GM21360 (cell line): ENCODE data around the gene DDX43.
"Not testable (repeated sequence)": the region's sequence is repeated elsewhere in the genome, so short reads cannot be mapped to it uniquely, and the experiment has no call there.

Experiments used
- ATAC-seq: cut with Tn5 transposase; IDR thresholded peaks from one replicate; pipeline ENCODE4 v1.9.1; 2021; ENCODE audit warnings: mild to moderate bottlenecking, moderate library complexity; ENCODE audit not compliant: unreplicated experiment

Gene DDX43

DNA sequence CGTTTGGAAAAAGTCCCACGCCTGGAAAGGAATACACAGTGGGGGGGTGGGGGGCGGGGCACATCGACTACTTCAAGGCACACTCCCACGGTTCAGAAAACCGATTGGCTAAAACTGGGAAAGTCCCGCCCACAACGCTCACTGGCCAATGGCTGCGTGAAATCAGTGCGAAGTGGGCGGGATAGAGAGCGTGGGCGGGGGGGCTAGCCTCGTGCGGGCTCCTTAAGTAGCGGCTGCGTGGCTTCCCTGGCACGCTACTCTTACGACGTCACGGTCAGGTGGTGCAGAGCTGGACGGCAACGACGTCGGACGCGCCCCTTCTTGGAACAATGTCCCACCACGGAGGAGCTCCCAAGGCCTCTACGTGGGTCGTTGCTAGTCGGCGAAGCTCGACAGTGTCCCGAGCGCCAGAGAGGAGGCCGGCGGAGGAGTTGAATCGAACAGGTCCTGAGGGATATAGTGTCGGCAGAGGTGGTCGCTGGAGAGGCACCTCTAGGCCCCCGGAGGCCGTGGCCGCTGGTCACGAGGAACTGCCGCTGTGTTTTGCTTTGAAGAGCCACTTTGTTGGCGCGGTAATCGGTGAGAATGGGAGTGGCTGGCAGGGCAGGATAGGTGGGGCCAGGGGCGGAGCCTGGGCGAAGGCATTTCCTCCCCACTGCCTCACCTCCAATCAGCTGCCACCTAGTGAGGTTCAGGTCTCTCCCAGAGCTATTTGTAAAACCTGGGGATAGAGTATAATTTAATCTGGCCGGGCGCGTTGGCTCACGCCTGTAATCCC is at the start of gene DDX43:
DDX43 (plus strand) TSS at position 252 of the 778 bp plus-strand sequence; CDS start at position 330, 78 bp downstream.
- ATAC-seq: no peak

DNA sequence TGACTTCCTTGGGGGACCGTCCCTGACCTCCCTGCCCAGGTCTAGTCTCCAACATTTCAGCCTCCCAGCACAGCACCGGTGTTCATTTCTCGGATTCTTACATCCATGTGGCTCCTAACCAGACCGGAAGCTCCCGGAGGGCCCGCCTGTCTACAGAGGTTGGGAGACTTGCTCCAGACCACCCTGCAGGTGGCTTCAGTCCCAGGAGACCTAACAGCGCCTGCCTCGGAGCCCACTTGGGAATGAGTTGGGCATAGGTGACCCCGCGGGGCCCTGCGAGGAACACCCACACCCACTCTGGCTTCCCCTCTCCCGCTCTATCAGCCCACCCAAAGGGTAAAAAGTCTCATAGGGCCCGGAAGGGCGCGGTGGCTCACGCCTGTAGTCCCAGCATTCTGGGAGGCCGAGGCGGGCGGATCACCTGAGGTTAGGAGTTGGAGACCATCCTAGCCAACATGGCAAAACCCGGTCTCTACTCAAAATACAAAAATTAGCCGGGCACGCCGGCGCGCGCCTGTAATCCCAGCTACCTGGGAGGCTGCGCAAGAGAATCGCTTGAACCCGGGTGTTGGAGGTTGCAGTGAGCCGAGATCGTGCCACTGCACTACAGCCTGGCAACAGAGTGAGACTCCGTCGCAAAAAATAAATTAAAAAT is 46.0 kb upstream of the DDX43 start:
- no peak for ATAC-seq

DNA sequence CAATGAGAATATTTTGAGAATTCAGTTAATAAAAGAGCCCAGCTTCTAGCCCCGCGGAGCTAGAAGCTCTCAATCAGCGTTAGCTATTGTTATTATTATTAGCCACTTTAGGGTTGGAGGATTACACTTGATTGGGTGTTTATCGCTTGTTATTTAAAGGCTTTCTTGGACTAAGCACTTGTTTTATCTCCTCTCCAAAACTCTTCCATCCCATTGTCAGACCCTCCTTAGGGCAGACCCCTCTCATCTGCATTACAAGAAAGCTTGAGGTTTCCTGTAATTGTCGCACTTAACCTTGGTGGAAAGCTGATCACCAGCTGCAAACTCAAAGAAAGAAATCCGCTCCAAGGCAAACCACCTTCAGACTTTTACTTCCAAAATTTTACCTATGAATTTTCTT is 45.3 kb upstream of the DDX43 start:
- ATAC-seq: no peak

DNA sequence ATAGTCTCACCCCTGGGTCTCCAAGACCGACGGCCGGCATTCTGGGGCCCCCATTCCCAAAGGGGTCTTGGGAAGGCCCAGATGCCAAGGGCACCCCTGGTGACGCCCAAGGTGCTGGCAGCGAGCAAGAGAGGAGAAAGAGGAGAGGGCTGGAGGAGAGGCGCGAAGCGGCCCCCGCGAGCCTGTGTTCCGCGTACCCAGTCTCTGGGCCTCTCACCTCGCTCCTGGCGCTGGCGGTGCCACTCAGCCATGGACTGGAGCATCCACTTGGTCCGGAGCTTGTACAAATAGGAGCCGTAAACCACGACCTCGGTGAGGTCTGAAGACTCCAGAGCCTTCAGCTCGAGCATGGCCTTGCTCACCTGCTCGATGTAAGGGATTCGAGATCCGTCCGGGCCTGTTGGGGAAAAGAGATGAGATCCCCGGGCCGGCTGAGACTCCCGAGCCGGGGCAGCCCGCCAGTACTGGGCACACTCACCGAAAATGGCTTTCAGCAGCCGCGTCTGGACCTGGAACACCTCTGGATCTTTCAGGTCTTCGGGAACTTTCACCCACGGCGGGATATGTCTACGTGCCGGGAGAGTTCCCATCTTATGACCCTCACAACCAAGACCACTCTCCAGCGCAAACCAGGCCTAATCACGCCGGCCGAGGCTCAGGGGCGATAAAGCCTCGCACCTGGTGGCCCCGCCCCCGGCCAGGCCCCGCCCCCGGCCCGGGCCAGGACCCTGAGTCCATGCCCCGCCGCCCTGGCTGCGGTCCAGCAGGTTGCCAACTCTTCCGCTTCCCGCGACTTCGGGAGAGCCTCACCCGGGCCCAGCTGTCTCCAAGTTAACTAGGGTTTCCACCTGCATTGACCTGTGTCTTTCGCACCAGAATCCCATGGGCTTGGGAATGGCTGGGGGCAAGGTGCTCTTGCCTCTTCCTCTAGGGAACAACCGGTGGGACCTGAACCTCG is 40.7 kb upstream of the DDX43 start, which contains the start of gene DPPA5:
DPPA5 (minus strand) TSS at position 641 of the 958 bp plus-strand sequence; CDS start at position 590, 51 bp downstream.
- no peak for ATAC-seq

DNA sequence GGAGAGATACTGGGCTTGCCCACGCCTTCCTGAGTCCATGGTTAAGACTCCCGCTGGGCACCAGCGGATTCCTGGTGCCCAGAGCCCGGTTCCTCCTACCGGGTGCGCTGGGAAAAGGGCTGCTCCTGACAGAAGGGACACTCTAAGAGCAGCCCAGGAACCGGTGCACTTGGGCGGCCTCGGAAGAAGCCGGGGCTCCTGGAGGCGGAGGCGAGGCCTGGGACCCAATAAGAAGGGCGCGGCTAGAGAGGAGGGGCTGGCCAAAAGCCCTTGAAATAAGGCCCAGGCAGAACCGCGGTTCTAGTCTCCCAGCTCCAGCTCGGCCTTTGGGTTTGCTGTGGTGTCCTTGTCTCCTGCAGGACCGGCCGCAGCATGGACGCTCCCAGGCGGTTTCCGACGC is 32.3 kb upstream of the DDX43 start, which contains the start of gene KHDC3L:
KHDC3L (plus strand) TSS at position 301 of the 400 bp plus-strand sequence; CDS start at position 373, 72 bp downstream.
- no peak for ATAC-seq

DNA sequence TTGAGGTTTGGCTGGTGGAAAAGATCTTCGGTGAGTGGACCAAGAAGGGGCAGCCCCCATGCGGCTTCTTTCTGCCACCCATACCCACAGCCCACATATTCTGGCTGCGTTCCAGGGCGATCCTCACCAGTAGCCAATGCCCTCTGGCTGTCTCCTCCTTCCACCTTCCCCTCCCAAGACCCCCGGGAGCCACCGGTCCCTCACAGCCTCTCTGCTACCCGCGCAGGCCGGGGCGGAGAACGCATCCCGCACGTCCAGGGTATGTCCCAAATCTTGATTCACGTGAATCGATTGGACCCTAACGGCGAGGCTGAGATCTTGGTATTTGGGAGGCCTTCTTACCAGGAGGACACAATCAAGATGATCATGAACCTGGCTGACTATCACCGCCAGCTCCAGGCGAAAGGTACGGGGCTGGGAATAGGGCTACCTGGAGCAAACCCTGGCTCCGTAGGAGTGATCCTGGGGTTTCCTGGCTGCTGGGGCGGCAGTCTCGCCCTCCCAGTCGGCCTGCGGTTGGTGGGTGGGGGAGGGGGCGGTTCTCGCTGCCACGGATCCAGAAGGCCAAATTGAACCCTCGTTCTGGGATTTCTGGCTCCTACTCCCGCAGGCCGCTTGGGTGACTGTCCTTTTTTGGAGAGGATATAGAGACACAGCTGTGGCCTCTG is 31.6 kb upstream of the DDX43 start:
- ATAC-seq: no peak

DNA sequence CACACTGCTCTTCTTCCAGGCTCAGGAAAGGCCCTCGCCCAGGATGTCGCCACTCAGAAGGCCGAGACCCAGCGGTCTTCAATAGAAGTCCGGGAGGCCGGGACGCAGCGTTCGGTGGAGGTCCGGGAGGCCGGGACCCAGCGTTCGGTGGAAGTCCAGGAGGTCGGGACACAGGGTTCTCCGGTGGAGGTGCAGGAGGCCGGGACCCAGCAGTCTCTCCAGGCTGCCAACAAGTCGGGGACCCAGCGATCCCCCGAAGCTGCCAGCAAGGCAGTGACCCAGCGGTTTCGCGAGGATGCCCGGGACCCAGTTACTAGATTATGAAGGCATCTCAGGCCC is 31.1 kb upstream of the DDX43 start:
- ATAC-seq: no peak

DNA sequence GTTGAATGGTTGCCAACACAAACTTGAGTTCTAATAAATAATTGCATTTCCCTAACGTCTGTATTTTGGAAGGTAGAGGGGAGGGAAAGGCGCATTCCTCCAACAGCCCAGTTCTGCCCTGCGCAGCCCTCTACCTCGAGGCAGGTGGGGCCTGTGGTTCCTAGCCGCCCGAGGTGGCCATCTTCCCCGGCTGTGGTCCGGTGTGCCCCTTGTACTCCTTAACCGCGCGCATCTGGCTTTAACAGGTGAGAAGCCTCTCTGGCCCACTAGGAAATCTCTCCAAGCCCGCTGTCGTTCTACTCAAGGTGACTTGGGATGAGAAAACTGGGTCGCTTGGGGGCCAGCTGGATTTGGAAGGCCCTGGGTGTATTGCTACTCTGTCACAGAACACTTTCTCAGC is 30.5 kb upstream of the DDX43 start:
- no peak for ATAC-seq

DNA sequence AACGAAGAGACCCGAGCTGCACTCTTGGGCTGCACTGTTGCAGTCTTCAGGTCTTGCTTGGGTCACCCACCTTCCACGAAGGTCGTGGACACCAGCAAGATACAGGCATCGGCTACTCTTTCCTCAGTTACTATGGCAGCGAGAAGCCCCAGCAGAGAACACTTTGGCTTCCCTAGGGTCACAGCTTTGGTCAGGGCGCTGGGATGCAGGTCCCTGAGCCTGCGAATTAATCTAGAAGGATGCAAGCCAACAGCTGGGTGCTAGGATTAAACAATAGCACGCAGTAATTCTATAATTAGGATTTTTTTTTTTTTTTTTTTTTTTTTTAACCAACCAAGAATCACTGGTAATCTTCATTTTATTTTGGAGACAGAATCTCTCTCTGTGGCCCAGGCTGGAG is 30.1 kb upstream of the DDX43 start:
- no peak for ATAC-seq

DNA sequence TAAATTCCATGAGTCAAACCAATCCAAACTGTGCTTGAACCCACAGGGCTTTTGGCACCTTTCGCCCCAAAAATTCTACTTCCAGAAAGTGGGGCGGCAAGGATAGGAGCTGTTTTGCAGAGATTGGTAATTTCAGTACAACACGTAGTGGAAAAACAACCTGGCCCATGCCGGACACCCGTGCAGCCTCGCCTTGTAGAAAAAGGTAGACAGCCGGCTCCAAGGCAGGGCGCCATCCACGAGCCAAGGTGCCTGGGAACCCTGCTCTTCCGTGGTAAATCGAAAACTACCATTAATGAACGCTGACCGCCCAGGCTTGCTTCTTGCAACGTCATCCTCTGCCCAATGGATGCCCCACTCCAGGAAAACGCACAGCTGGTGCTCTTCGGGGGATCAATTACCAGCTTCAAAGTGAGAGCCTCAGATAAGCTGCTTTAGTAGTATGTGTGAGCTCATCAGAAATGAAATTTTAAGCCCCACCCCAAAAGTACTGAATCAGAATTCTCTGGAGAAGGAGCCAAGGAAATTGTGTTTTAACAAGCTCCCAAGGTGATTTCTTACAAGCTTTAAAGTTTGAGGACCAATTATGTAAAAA is 26.8 kb upstream of the DDX43 start:
- ATAC-seq: no peak

DNA sequence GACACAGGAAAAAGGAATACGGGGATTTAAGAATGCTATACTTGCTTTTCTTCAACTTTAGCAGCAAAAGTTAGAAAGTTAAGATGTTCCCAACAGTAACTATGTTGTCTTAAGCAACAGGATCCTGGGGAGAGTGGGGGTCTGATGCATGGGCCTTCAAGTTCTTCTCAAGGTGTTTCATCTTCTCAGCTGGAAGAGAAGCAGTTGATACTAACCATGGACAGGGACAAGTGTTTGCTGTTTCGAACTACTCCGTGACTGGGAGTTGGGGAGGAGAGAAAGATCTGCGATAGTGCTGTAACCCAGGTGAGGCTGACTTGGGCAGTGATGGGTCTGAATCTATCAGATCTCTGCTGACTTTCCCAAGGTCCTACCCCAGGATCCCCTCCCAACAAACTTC is 26.0 kb upstream of the DDX43 start:
- ATAC-seq: no peak

DNA sequence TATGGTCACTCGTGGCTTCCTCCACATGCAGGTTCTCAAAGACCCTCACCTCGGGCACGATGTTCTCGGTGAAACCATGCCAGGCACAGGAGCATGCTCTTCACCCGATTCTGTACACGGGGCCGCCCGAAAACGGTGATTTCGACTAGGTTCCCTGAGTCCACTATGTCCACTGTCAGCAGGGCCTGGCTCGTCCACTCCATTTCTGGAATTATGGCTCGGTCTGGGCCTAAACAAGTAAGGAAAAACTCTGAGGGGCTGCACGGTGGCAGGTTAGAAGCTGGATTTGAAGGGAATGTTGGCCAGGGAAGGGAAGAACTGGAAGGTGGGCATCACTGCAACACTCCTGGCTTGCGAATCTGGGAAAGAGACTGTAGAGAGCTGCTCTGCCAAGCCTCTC is 25.5 kb upstream of the DDX43 start:
- ATAC-seq: no peak

DNA sequence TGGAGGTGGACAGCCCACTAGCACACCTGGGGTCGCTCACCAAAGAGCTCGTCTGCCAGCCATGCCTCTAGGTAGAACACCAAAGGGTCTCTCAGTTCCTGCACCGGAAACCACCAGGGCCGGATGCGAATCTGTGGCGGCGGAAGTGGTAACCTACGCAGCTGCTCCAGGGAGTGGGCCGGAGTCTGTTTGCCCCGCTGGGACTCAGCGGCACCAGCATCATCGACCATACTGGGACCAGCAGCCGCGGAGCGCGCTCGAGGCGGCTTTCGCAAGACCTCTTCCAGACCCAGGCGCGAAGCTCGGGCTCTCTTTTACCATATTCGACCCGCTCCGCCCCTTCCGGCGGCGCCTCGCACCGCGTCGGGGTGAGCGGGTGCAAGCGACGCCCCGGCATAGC is 25.1 kb upstream of the DDX43 start, which contains the start of gene OOEP:
OOEP (minus strand) TSS at position 335 of the 400 bp plus-strand sequence; CDS start at position 230, 105 bp downstream.
- no peak for ATAC-seq

DNA sequence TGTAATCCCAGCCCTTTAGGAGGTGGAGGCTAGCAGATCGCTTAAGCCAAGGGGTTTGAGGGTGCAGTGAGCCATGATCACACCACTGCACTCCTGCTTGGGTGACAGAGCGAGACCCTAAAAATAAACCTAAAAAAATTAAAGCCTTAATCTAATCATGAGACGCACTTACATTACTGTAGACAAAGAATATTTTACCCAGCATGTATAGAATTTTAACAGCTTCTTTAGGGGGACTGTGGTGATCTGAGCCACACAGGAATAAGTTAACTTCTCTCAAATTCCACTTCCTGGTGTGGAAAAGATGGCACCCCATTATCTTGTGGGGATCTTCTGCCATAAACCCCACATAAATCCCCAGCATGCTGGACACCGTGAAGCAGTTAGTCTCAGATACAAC is 22.6 kb upstream of the DDX43 start:
- no peak for ATAC-seq

DNA sequence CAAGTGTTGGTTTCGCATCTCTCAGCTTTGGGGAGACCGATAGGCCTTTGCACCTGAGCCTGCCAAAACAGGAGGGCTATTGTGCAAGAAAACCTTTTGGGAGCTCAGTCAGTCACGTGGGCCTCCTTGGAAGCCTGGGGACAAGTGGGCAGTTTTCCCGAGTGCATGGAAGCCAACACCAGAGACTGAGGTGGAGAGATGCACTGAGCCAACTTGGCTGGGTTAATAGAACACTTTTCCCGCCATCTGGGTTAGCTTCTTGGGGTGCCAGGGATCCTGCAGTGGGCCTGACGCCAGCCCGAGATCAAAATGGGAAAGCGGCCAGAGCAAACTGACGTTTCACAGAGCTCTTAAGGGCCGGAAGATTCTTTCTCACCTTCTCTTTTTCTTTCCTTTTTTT is 22.1 kb upstream of the DDX43 start:
- ATAC-seq: no peak

DNA sequence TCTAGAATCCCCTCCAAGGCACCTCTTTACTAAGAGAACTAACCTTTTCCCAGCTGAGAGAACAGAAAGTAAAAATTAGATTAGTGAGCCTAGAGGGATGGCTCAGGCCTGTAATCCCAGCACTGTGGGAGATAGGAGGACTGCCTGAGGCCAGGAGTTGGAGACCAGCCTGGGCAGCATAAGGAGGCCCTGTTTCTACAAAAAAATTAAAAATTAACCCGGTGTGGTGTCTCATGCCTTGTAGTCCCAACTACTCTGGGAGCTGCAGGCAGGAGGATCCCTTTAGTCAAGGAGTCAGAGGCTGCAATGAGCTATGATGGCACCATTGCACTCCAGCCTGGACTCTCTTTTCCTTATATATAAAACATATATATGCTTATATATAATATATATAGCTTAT is 19.4 kb upstream of the DDX43 start:
- ATAC-seq: no peak

DNA sequence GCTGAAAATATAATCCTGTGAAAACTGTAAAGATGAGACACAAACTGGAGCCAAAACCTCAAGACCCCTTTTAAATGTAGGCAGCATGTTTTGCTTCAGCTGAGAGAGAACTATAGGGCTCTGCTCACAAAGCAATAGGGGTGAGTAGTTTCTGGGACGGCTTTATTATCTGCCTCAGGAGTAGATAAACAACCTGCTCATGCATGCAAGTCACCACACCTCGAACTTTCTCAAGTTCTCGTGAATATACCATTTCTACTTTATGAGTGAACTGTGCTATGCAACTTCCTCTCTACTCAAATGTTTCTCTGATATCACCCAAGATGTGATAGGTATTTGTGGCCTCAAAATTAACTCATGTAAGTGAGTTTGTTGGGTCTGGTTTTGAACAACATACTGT is 17.4 kb upstream of the DDX43 start:
- ATAC-seq: no peak

DNA sequence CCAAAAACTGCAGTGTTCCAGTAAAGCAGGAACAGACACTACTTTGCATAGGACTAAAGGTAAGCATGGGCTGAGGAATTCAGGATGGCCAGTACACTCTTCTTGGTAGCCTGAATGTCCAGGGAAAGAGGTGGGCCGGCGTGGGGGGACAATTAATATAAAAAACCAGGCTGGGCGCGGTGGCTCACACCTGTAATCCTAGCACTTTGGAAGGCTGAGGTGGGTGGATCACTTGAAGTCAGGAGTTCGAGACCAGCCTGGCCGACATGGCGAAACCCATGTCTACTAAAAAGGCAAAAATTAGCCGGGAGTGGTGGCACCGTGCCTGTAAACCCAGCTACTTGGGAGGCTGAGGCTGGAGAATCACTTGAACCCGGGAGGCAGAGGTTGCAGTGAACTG is 13.1 kb upstream of the DDX43 start:
- not testable (repeated sequence) for ATAC-seq

DNA sequence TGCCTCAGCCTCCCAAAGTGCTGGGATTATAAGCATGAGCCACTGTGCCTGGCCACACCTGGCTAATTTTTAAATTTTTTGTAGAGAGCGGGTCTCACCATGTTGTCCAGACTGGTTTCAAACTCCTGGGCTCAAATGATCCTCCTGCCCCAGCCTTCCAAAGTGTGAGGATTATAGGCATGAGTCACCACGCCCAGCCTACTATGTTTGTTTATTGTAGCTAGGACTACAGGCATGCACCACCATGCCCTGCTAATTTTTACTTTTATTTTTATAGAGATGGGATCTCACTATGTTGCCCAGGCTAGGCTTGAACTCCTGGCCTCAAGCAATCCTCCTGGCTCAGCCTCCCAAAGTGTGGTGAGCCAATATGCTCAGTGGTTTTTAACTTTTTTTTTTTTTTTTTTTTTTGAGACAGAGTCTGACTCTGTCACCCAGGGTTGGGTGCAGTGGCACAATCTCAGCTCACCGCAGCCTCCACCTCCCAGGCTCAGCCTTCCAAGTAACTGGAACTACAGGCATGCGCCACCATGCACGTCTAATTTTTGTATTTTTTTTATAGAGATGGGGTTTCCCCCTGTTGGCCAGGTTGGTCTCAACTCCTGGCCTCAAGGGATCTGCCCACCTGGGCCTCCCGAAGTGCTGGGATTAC is 12.0 kb upstream of the DDX43 start:
- no peak for ATAC-seq

DNA sequence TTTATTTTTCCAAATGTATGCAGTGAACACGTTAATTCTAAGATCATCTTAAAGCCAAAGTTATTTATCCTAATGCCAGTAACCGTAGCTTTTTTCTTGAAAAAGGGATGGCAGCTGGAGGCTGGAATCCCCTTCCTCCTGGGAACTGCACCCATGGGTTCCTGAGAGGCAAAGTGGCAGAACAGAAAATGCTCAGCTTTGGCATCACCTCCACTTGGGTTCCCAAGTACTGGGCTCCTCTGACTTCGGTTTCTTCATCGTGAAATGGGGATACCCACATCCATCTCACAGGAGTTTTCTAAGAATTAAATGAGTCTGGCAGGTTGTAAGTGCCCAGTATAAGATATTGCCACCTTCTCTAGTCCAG is 6.2 kb upstream of the DDX43 start:
- peak; percentile 24 for ATAC-seq
